Measurements from ENCODE around the gene MB. TPM values are rescaled to one million over a fixed set of nuclear protein-coding genes. Genes with fewer than 3 reads are reported as not detected.

MB gene
- total and polyA plus RNA-seq, 9 of the 15 experiments (the other 6 are each of a cell fraction or from before 2014, with no cell fraction given), result not detected

DNA sequence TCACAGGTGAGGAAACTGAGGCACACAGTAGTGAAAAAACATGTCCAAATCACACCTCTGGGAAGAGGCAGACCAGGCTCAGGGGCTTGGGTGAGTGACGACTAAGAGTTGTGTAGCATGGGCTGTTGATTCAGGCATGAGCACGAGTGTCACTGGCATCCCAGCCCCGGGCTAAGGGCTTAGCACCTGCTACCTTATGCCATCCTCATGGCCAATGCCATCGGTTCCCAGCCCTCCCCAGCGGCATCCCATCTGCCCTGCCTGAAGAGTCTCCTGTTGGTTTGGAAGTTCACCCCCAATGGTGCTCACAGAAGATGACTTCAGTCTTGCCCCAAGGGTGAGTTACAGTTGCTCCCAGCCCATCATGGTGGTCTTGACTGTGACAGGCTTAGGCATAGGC, 22.4 kb downstream of the MB start:
- Histone ChIP-seq H3K9ac (ENCODE audit: insufficient read depth in 1 of 2, low read depth in 2 of 2, low read length in 2 of 2) (no peak overlapping the region), H3K9me1 (ENCODE audit: control insufficient read depth, insufficient read depth, low read length) (no peaks in the 10 kb centered on the region), H3K79me2 (ENCODE audit: control insufficient read depth, insufficient read depth, low read length) (no peaks in the 10 kb centered on the region), H4K20me1 (replicated peaks; ENCODE audit: control insufficient read depth, insufficient read depth, low read length) (no peaks in the 10 kb centered on the region), H3K4me3 (no peak overlapping the region), H2AFZ (ENCODE audit: low read depth, low read length) (no peak overlapping the region), H3K4me2 (ENCODE audit: insufficient read depth, low read length) (no peak overlapping the region), H3K4me1 (replicated peaks in 1 of 2; ENCODE audit: control insufficient read depth in 2 of 2, insufficient read depth in 2 of 2, low read length in 2 of 2) (peaks cover 0 to 5% of the 10 kb centered on the region in 2 experiments; a peak in 2 of 5 replicates), H3K27me3 (ENCODE audit: control insufficient read depth in 2 of 2, insufficient read depth in 2 of 2, low read length in 2 of 2) (peaks cover 0 to 13% of the 10 kb centered on the region in 2 experiments; a peak in 3 of 5 replicates), H3K9me3 (replicated peaks; ENCODE audit: control insufficient read depth, insufficient read depth, low read depth, low read length) (no peaks in the 10 kb centered on the region), H3K27ac (ENCODE audit: extremely low read depth, low read depth, low read length) (no peak overlapping the region), H3K36me3 (ENCODE audit: control insufficient read depth, insufficient read depth, low read length) (no peaks in the 10 kb centered on the region)
- ATAC-seq (no peak), FAIRE-seq (no peak), DNase-seq (ENCODE audit: extremely low read depth in 1 of 4, low spot score in 3 of 4) (no peak)
- in situ Hi-C loops (cut with MboI) (no loop called here), intact Hi-C loops (cut with micrococcal nuclease) (no loop called here)
- POLR2A ChIA-PET, result no interaction called here
- no TSS peak for BruUV-seq (replicated peaks)
- 14% methylated on average over 3 of the region's 5 CpGs for WGBS (ENCODE audit: insufficient coverage, low coverage, missing lambda C conversion rate)
- CTCF ChIA-PET (ENCODE audit: low intra/inter-chr PET ratio), result no interaction called here
- no peak for TF ChIP-seq KAT8 (IDR thresholded peaks at IDR 0.05; ENCODE audit: low read depth)
- TF ChIP-seq ZNF79 (CRISPR knock-in tag; IDR thresholded peaks at IDR 0.05; ENCODE audit: low read depth), result no peak
- no peak for TF ChIP-seq MCM3 (IDR thresholded peaks at IDR 0.05)
- TF ChIP-seq NR2C2 (CRISPR knock-in tag; IDR thresholded peaks at IDR 0.05), result no peak
- TF ChIP-seq NR2C2 (tag; IDR thresholded peaks at IDR 0.05), result no peak
- TF ChIP-seq HMG20A (CRISPR knock-in tag; conservative IDR thresholded peaks at IDR 0.05), result no peak
- TF ChIP-seq, protein P1, sequence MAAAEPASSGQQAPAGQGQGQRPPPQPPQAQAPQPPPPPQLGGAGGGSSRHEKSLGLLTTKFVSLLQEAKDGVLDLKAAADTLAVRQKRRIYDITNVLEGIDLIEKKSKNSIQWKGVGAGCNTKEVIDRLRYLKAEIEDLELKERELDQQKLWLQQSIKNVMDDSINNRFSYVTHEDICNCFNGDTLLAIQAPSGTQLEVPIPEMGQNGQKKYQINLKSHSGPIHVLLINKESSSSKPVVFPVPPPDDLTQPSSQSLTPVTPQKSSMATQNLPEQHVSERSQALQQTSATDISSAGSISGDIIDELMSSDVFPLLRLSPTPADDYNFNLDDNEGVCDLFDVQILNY (CRISPR knock-in tag; IDR thresholded peaks at IDR 0.05), result no peak
- TF ChIP-seq, protein P2, sequence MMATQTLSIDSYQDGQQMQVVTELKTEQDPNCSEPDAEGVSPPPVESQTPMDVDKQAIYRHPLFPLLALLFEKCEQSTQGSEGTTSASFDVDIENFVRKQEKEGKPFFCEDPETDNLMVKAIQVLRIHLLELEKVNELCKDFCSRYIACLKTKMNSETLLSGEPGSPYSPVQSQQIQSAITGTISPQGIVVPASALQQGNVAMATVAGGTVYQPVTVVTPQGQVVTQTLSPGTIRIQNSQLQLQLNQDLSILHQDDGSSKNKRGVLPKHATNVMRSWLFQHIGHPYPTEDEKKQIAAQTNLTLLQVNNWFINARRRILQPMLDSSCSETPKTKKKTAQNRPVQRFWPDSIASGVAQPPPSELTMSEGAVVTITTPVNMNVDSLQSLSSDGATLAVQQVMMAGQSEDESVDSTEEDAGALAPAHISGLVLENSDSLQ (IDR thresholded peaks at IDR 0.05), result no peak
- TF ChIP-seq, protein P3, sequence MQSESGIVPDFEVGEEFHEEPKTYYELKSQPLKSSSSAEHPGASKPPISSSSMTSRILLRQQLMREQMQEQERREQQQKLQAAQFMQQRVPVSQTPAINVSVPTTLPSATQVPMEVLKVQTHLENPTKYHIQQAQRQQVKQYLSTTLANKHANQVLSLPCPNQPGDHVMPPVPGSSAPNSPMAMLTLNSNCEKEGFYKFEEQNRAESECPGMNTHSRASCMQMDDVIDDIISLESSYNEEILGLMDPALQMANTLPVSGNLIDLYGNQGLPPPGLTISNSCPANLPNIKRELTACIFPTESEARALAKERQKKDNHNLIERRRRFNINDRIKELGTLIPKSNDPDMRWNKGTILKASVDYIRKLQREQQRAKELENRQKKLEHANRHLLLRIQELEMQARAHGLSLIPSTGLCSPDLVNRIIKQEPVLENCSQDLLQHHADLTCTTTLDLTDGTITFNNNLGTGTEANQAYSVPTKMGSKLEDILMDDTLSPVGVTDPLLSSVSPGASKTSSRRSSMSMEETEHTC (IDR thresholded peaks at IDR 0.05), result no peak
- TF ChIP-seq, protein P4, sequence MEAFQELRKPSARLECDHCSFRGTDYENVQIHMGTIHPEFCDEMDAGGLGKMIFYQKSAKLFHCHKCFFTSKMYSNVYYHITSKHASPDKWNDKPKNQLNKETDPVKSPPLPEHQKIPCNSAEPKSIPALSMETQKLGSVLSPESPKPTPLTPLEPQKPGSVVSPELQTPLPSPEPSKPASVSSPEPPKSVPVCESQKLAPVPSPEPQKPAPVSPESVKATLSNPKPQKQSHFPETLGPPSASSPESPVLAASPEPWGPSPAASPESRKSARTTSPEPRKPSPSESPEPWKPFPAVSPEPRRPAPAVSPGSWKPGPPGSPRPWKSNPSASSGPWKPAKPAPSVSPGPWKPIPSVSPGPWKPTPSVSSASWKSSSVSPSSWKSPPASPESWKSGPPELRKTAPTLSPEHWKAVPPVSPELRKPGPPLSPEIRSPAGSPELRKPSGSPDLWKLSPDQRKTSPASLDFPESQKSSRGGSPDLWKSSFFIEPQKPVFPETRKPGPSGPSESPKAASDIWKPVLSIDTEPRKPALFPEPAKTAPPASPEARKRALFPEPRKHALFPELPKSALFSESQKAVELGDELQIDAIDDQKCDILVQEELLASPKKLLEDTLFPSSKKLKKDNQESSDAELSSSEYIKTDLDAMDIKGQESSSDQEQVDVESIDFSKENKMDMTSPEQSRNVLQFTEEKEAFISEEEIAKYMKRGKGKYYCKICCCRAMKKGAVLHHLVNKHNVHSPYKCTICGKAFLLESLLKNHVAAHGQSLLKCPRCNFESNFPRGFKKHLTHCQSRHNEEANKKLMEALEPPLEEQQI (IDR thresholded peaks at IDR 0.05), result no peak
- TF ChIP-seq, protein P5, sequence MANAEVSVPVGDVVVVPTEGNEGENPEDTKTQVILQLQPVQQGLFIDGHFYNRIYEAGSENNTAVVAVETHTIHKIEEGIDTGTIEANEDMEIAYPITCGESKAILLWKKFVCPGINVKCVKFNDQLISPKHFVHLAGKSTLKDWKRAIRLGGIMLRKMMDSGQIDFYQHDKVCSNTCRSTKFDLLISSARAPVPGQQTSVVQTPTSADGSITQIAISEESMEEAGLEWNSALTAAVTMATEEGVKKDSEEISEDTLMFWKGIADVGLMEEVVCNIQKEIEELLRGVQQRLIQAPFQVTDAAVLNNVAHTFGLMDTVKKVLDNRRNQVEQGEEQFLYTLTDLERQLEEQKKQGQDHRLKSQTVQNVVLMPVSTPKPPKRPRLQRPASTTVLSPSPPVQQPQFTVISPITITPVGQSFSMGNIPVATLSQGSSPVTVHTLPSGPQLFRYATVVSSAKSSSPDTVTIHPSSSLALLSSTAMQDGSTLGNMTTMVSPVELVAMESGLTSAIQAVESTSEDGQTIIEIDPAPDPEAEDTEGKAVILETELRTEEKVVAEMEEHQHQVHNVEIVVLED (CRISPR knock-in tag; IDR thresholded peaks at IDR 0.05), result no peak
- TF ChIP-seq, protein P6, sequence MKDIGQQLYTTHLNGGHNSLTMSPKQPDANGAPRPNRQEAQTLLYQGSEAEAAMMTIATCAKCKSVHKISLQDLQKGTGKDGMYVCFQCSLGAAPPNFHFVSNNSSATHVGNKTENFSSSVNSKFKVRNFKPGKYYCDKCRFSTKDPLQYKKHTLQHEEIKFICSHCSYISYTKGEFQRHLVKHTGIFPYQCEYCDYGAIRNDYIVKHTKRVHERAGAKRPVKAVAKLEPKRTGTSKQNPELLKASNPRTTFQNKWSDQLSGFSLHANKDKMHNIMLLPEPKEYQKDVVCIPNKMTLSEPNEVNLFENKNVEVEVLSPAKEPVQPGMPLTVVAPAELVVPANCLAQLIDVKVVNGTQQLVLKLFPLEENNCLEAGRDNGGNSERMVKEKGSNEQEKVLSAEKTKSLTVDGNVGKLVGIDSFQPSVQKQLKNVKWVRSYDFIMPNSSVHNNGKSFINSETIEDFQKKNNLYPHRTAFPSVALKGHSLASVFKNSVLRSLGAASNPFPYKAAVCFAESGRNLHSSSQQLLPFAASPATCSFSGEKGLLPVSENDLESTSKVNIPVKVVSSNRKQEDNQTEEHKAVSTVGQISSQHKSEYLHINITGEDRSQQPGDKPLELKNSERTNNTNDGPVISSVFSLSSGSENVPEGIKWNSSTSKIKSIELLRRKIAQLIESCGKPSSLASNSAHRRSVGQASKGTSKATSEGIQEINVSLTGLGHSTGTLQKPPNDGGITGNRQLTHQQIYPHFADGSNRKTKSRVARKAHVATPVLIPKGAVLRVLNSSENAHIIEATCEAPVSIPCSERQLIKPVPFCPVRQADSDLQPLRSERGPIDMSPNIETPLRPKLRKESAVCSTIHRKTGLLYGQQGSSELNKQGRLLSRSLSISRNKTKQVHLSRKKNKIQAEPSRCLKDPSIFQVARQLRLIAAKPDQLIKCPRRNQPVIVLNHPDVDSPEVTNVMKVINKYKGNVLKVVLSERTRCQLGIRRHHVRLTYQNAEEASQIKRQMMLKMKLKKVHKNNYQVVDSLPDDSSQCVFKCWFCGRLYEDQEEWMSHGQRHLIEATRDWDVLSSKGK (CRISPR knock-in tag; IDR thresholded peaks at IDR 0.05), result no peak
